Activated naive CD8-positive, alpha-beta T cell treated with anti-CD3 and anti-CD28 coated beads, Interleukin-2, amount 50 U/mL, for 24 hours (primary cell): ENCODE measurements around the gene RNU6-9.

Source experiments
- ATAC-seq: fragments of 150-1000 bp; cut with Tn5 transposase; one replicate; pipeline ENCODE4 v1.10.0; 2021
- DNase-seq: peaks from one replicate; pipeline ENCODE4 v3.0.0; 2021
- H3K27ac Mint-ChIP-seq: one replicate; pipeline ENCODE4 v1.8.0; 2021; ENCODE audit warnings: mild to moderate bottlenecking, mixed read lengths
- H3K27me3 Mint-ChIP-seq: one replicate; pipeline ENCODE4 v1.8.0; 2021; ENCODE audit warnings: mixed read lengths
- H3K36me3 Mint-ChIP-seq: one replicate; pipeline ENCODE4 v1.8.0; 2021; ENCODE audit warnings: low read depth, mixed read lengths
- H3K4me1 Mint-ChIP-seq: one replicate; pipeline ENCODE4 v1.8.0; 2021; ENCODE audit warnings: mixed read lengths
- H3K4me3 Mint-ChIP-seq: one replicate; pipeline ENCODE4 v1.8.0; 2021; ENCODE audit warnings: mild to moderate bottlenecking, moderate library complexity, mixed read lengths
- H3K9me3 Mint-ChIP-seq: one replicate; pipeline ENCODE4 v1.8.0; 2021; ENCODE audit warnings: mixed read lengths

The RNU6-9 gene

GRCh38 chr19:906480-906879 lies 13.2 kb downstream of the RNU6-9 start:
- Mint-ChIP-seq H3K36me3 (peaks cover 3% of the 10 kb centered on the region), H3K27ac (peak overlapping the region; percentile 46), H3K4me3 (no peak overlapping the region), H3K27me3 (no peaks in the 10 kb centered on the region), H3K4me1 (peaks cover 64% of the 10 kb centered on the region), H3K9me3 (no peaks in the 10 kb centered on the region)
- DNase-seq = no peak
- no peak for ATAC-seq

- Mint-ChIP-seq H3K36me3 (peaks cover 3% of the 10 kb centered on the region), H3K4me1 (peaks cover 64% of the 10 kb centered on the region), H3K27me3 (no peaks in the 10 kb centered on the region), H3K27ac (peak overlapping the region; percentile 73), H3K9me3 (no peaks in the 10 kb centered on the region), H3K4me3 (no peak overlapping the region)
- DNase-seq = peak; percentile 66
- peak; percentile 57 for ATAC-seq
These were observed 14.0 kb downstream of the RNU6-9 start for GRCh38 chr19:907183-907853.

GRCh38 chr19:911197-912033 lies 18.1 kb downstream of the RNU6-9 start:
- Mint-ChIP-seq H3K4me1 (peaks cover 48% of the 10 kb centered on the region), H3K27ac (peak overlapping the region; percentile 84), H3K4me3 (peak overlapping the region; percentile 73), H3K27me3 (peaks cover 3% of the 10 kb centered on the region), H3K9me3 (no peaks in the 10 kb centered on the region), H3K36me3 (peaks cover 3% of the 10 kb centered on the region)
- ATAC-seq = no peak
- no peak for DNase-seq

GRCh38 chr19:912181-913079 lies 19.1 kb downstream of the RNU6-9 start:
- H3K4me1 Mint-ChIP-seq = peaks cover 38% of the 10 kb centered on the region
- ATAC-seq = no peak

GRCh38 chr19:913080-913748 lies 19.9 kb downstream of the RNU6-9 start, which contains the start of gene R3HDM4:
R3HDM4 (minus strand) TSS chr19:913219; CDS start chr19:913157, 62 bp downstream.
- H3K4me3 Mint-ChIP-seq = peak within 1 kb of the TSS; percentile 83
- H3K4me1 Mint-ChIP-seq = peaks cover 32% of the 10 kb centered on the region
- H3K36me3 Mint-ChIP-seq = peaks cover 2% of the 10 kb centered on the region
- DNase-seq = peak; percentile 90
- H3K27me3 Mint-ChIP-seq = peaks cover 5% of the 10 kb centered on the region
- ATAC-seq = peak; percentile 73
- H3K27ac Mint-ChIP-seq = peak within 1 kb of the TSS; percentile 86
- H3K9me3 Mint-ChIP-seq = no peaks in the 10 kb centered on the region

More at GRCh38 chr19:912181-913079, 19.1 kb downstream of the RNU6-9 start:
- DNase-seq = no peak
- peaks cover 3% of the 10 kb centered on the region for H3K27me3 Mint-ChIP-seq
- H3K36me3 Mint-ChIP-seq = peaks cover 2% of the 10 kb centered on the region
- H3K4me3 Mint-ChIP-seq = peak overlapping the region; percentile 75
- H3K9me3 Mint-ChIP-seq = no peaks in the 10 kb centered on the region
- no peak overlapping the region for H3K27ac Mint-ChIP-seq

- peaks cover 19% of the 10 kb centered on the region for H3K4me1 Mint-ChIP-seq
- no peaks in the 10 kb centered on the region for H3K36me3 Mint-ChIP-seq
- ATAC-seq = no peak
- H3K9me3 Mint-ChIP-seq = no peaks in the 10 kb centered on the region
- DNase-seq = no peak
- peaks cover 9% of the 10 kb centered on the region for H3K27me3 Mint-ChIP-seq
- no peak overlapping the region for H3K4me3 Mint-ChIP-seq
- H3K27ac Mint-ChIP-seq = no peak overlapping the region
These were observed 23.5 kb downstream of the RNU6-9 start for GRCh38 chr19:916645-917322.

- H3K36me3 Mint-ChIP-seq = no peaks in the 10 kb centered on the region
- no peak within 1 kb of the TSS for H3K27ac Mint-ChIP-seq
- no peaks in the 10 kb centered on the region for H3K9me3 Mint-ChIP-seq
- peak within 1 kb of the TSS; percentile 64 for H3K4me3 Mint-ChIP-seq
- peaks cover 21% of the 10 kb centered on the region for H3K4me1 Mint-ChIP-seq
- peaks cover 9% of the 10 kb centered on the region for H3K27me3 Mint-ChIP-seq
- ATAC-seq (peak; percentile 26), DNase-seq (peak; percentile 66)
These were observed 24.3 kb downstream of the RNU6-9 start, which contains the start of gene KISS1R for GRCh38 chr19:917323-918151. KISS1R (plus strand) TSS chr19:917333; CDS start chr19:917503, 170 bp downstream.

- Mint-ChIP-seq H3K4me3 (peak overlapping the region; percentile 64), H3K27ac (no peak overlapping the region), H3K4me1 (peaks cover 21% of the 10 kb centered on the region), H3K9me3 (no peaks in the 10 kb centered on the region), H3K36me3 (no peaks in the 10 kb centered on the region), H3K27me3 (peaks cover 9% of the 10 kb centered on the region)
- ATAC-seq (no peak), DNase-seq (no peak)
These were observed 24.8 kb downstream of the RNU6-9 start for GRCh38 chr19:918152-918437.

GRCh38 chr19:918481-919198 lies 25.4 kb downstream of the RNU6-9 start:
- peaks cover 21% of the 10 kb centered on the region for H3K4me1 Mint-ChIP-seq
- no peak for ATAC-seq
- DNase-seq = no peak
- H3K27me3 Mint-ChIP-seq = peaks cover 9% of the 10 kb centered on the region
- peak overlapping the region; percentile 64 for H3K4me3 Mint-ChIP-seq
- no peaks in the 10 kb centered on the region for H3K9me3 Mint-ChIP-seq
- no peaks in the 10 kb centered on the region for H3K36me3 Mint-ChIP-seq
- no peak overlapping the region for H3K27ac Mint-ChIP-seq

GRCh38 chr19:919199-920050 lies 26.1 kb downstream of the RNU6-9 start:
- peaks cover 24% of the 10 kb centered on the region for H3K4me1 Mint-ChIP-seq
- no peaks in the 10 kb centered on the region for H3K9me3 Mint-ChIP-seq
- H3K27ac Mint-ChIP-seq = no peak overlapping the region
- DNase-seq (no peak), ATAC-seq (peak; percentile 29)
- H3K36me3 Mint-ChIP-seq = no peaks in the 10 kb centered on the region
- peaks cover 9% of the 10 kb centered on the region for H3K27me3 Mint-ChIP-seq
- H3K4me3 Mint-ChIP-seq = peak overlapping the region; percentile 26

GRCh38 chr19:920051-920864 lies 27.0 kb downstream of the RNU6-9 start:
- ATAC-seq = peak; percentile 33

More at GRCh38 chr19:920051-920864, 27.0 kb downstream of the RNU6-9 start:
- peak; percentile 71 for DNase-seq
- Mint-ChIP-seq H3K27ac (peak overlapping the region; percentile 46), H3K4me3 (peak overlapping the region; percentile 74), H3K27me3 (peaks cover 6% of the 10 kb centered on the region), H3K9me3 (no peaks in the 10 kb centered on the region), H3K36me3 (no peaks in the 10 kb centered on the region), H3K4me1 (peaks cover 27% of the 10 kb centered on the region)
